Liver (tissue), 9 donors: Measurements from ENCODE around the gene IL36G. TPM values are rescaled to one million over a fixed set of nuclear protein-coding genes. Genes with fewer than 3 reads are reported as not detected.

Experiments used
- DNase-seq: peaks from one replicate; pipeline ENCODE4 v3.0.0-alpha.2; 2017; ENCODE audit warnings: low spot score
- H3K27ac ChIP-seq, 2 donors: one replicate each; pipeline ENCODE4 v1.7.0; 2013; ENCODE audit warnings: inconsistent platforms in 2 of 2, low read length in 2 of 2, control low read depth in 1 of 2, low read depth in 1 of 2, mild to moderate bottlenecking in 1 of 2
- H3K27me3 ChIP-seq, 4 donors: one replicate each; pipeline versions ENCODE4 v1.6.1 to v1.7.0; 2013; ENCODE audit warnings: low read length in 3 of 4, inconsistent platforms in 1 of 4, mild to moderate bottlenecking in 1 of 4, moderate library complexity in 1 of 4; ENCODE audit not compliant: control insufficient read depth in 4 of 4, insufficient read depth in 4 of 4
- H3K36me3 ChIP-seq, 4 donors: one replicate each; pipeline versions ENCODE4 v1.6.1 to v1.7.0; 2013; ENCODE audit warnings: low read length in 3 of 4, mild to moderate bottlenecking in 3 of 4, low read depth in 1 of 4, moderate library complexity in 1 of 4; ENCODE audit not compliant: control insufficient read depth in 4 of 4, insufficient read depth in 3 of 4
- H3K4me1 ChIP-seq, 4 donors: one replicate each; pipeline versions ENCODE4 v1.6.1 to v1.7.0; 2013; ENCODE audit warnings: low read length in 3 of 4, mild to moderate bottlenecking in 3 of 4, moderate library complexity in 1 of 4; ENCODE audit not compliant: control insufficient read depth in 4 of 4, insufficient read depth in 4 of 4
- H3K4me3 ChIP-seq, 3 donors: one replicate each; pipeline versions ENCODE4 v1.6.1 to v1.7.0; 2013; ENCODE audit warnings: low read length in 3 of 3, control low read depth in 1 of 3, low read depth in 1 of 3, mild to moderate bottlenecking in 1 of 3
- H3K9ac ChIP-seq, 2 donors: one replicate each; pipeline ENCODE4 v1.7.0; 2013; ENCODE audit warnings: low read length in 2 of 2, mild to moderate bottlenecking in 2 of 2, moderate library complexity in 2 of 2, control low read depth in 1 of 2, low read depth in 1 of 2
- H3K9me3 ChIP-seq, 4 donors: one replicate each; pipeline versions ENCODE4 v1.6.1 to v1.7.0; 2013; ENCODE audit warnings: low read length in 3 of 4; ENCODE audit not compliant: control insufficient read depth in 4 of 4
- EGR1 ChIP-seq, 2 donors: IDR thresholded peaks; 2 replicates each; pipeline ENCODE4 v1.6.1; 2016 to 2018; ENCODE audit warnings: antibody characterized with exemption in 2 of 2, low read depth in 2 of 2
- FOXA1 ChIP-seq: IDR thresholded peaks from 2 replicates; pipeline ENCODE4 v1.6.1; 2016; ENCODE audit warnings: antibody characterized with exemption
- FOXA2 ChIP-seq: IDR thresholded peaks from 2 replicates; pipeline ENCODE4 v1.6.1; 2016; ENCODE audit warnings: antibody characterized with exemption
- GABPA ChIP-seq, 2 donors: IDR thresholded peaks in 1 of 2; conservative IDR thresholded peaks in 1 of 2; 2 replicates each; pipeline ENCODE4 v1.6.1; 2016; ENCODE audit warnings: antibody characterized with exemption in 2 of 2, mild to moderate bottlenecking in 1 of 2, moderate library complexity in 1 of 2
- HNF4A ChIP-seq, 2 donors: conservative IDR thresholded peaks; 2 replicates each; pipeline ENCODE4 v1.6.1; 2016; ENCODE audit warnings: antibody characterized with exemption in 2 of 2, mild to moderate bottlenecking in 2 of 2
- HNF4G ChIP-seq: IDR thresholded peaks from 2 replicates; pipeline ENCODE4 v1.6.1; 2016; ENCODE audit warnings: antibody characterized with exemption
- JUND ChIP-seq, 2 donors: IDR thresholded peaks; 2 replicates each; pipeline ENCODE4 v1.6.1; 2016; ENCODE audit warnings: antibody characterized with exemption in 2 of 2
- NR2F2 ChIP-seq: IDR thresholded peaks from 2 replicates; pipeline ENCODE4 v1.6.1; 2016; ENCODE audit warnings: antibody characterized with exemption
- RAD21 ChIP-seq, 2 donors: IDR thresholded peaks; 2 replicates each; pipeline ENCODE4 v1.6.1; 2016; ENCODE audit warnings: antibody characterized with exemption in 2 of 2, mild to moderate bottlenecking in 2 of 2
- RXRA ChIP-seq, 2 donors: IDR thresholded peaks; 2 replicates each; pipeline ENCODE4 v1.6.1; 2017 to 2018; ENCODE audit warnings: antibody characterized with exemption in 2 of 2, mild to moderate bottlenecking in 1 of 2
- SP1 ChIP-seq: IDR thresholded peaks from 2 replicates; pipeline ENCODE4 v1.6.1; 2018; ENCODE audit warnings: antibody characterized with exemption, mild to moderate bottlenecking
- TAF1 ChIP-seq: conservative IDR thresholded peaks from 2 replicates; pipeline ENCODE4 v1.6.1; 2016; ENCODE audit warnings: antibody characterized with exemption, mild to moderate bottlenecking
- YY1 ChIP-seq: IDR thresholded peaks from 2 replicates; pipeline ENCODE4 v1.6.1; 2016; ENCODE audit warnings: antibody characterized with exemption, mild to moderate bottlenecking
- WGBS: extraction: QIAGEN DNeasy Blood & Tissue Kit; methylation state at CpG from one replicate; pipeline ENCODE4 v1.1.7; 2013; 5-methylcytosine and 5-hydroxymethylcytosine counted together
- polyA plus RNA-seq, 2 donors: library from polyadenylated mRNA; stranded (reverse) in 1 of 2; unstranded in 1 of 2; fragments of 200-250 nt in 1 of 2; fragments of >200 nt in 1 of 2; fragmentation: Nextera tagmentation in 1 of 2; extraction: Ambion mirVana in 1 of 2; gene quantifications; one replicate each; pipeline versions ENCODE4 v1.2.1 to v1.2.3, GENCODE V29; 2013 to 2015
- total RNA-seq, 2 donors: library from RNA; depleted of rRNA; stranded (reverse); fragments of >200 nt; gene quantifications; one replicate each; pipeline ENCODE4 v1.2.3, GENCODE V29; 2014
- TF ChIP-seq, protein P1 (sequence below): IDR thresholded peaks from 2 replicates; pipeline ENCODE4 v1.6.1; 2016; ENCODE audit warnings: antibody characterized with exemption
- TF ChIP-seq, protein P2 (sequence below): IDR thresholded peaks from 2 replicates; pipeline ENCODE4 v1.6.1; 2016; ENCODE audit warnings: antibody characterized with exemption
- TF ChIP-seq, protein P3 (sequence below): IDR thresholded peaks from 2 replicates; pipeline ENCODE4 v1.6.1; 2016; ENCODE audit warnings: antibody characterized with exemption
- TF ChIP-seq, protein P4 (sequence below): fragments of 150-350 bp; IDR thresholded peaks from 2 replicates; pipeline ENCODE4 v1.5.1; 2017; ENCODE audit warnings: improper control_type of control experiment, low read depth, low read length; ENCODE audit not compliant: missing input control
- TF ChIP-seq, protein P5 (sequence below): IDR thresholded peaks from 2 replicates; pipeline ENCODE4 v1.6.1; 2016; ENCODE audit warnings: antibody characterized with exemption, mild to moderate bottlenecking
- donor health status: healthy.
- donor health status: healthy.
- donor health status: healthy.
- donor health status: healthy.
- donor health status: healthy.

IL36G gene
- total and polyA plus RNA-seq, 4 donors, result not detected

DNA sequence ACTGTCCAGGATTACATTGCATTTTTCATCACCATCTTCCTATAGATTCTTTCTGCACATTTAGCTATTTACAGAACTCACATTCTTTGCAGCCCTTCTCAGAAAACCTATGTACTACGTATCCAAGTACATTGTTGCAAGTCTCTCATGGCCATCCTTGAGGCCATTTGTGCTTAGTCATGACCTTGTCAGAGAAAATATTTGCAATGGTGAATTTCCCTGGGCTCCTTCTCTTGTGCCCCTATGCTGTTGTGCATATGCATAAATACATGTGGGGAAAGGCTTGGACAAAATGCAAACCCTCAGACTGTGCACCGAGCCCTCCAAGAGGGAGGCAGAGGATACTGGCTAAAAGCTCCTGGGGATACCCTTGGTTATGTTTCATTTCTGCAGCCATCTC lies 47.0 kb downstream of the IL36G start:
- Histone ChIP-seq H3K27ac (no peak overlapping the region), H3K4me1 (no peaks in the 10 kb centered on the region), H3K9ac (no peak overlapping the region), H3K9me3 (no peaks in the 10 kb centered on the region), H3K4me3 (no peak overlapping the region), H3K36me3 (no peaks in the 10 kb centered on the region), H3K27me3 (peaks cover 0 to 2% (median 0%) of the 10 kb centered on the region in 4 donors)
- TF ChIP-seq HNF4A (conservative IDR thresholded peaks at IDR 0.05) (no peak), HNF4G (no peak), FOXA2 (no peak), EGR1 (IDR thresholded peaks at IDR 0.05; ENCODE audit: low read depth in 2 of 2) (no peak), YY1 (no peak), RXRA (IDR thresholded peaks at IDR 0.05) (no peak), RAD21 (IDR thresholded peaks at IDR 0.05) (no peak), FOXA1 (no peak), NR2F2 (no peak), GABPA (IDR thresholded peaks at IDR 0.05 in 1 of 2, conservative IDR thresholded peaks at IDR 0.05 in 1 of 2) (no peak)
- TF ChIP-seq, protein P1, sequence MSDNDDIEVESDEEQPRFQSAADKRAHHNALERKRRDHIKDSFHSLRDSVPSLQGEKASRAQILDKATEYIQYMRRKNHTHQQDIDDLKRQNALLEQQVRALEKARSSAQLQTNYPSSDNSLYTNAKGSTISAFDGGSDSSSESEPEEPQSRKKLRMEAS, result no peak
- TF ChIP-seq, protein P2, sequence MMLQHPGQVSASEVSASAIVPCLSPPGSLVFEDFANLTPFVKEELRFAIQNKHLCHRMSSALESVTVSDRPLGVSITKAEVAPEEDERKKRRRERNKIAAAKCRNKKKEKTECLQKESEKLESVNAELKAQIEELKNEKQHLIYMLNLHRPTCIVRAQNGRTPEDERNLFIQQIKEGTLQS, result no peak
- TF ChIP-seq, protein P3, sequence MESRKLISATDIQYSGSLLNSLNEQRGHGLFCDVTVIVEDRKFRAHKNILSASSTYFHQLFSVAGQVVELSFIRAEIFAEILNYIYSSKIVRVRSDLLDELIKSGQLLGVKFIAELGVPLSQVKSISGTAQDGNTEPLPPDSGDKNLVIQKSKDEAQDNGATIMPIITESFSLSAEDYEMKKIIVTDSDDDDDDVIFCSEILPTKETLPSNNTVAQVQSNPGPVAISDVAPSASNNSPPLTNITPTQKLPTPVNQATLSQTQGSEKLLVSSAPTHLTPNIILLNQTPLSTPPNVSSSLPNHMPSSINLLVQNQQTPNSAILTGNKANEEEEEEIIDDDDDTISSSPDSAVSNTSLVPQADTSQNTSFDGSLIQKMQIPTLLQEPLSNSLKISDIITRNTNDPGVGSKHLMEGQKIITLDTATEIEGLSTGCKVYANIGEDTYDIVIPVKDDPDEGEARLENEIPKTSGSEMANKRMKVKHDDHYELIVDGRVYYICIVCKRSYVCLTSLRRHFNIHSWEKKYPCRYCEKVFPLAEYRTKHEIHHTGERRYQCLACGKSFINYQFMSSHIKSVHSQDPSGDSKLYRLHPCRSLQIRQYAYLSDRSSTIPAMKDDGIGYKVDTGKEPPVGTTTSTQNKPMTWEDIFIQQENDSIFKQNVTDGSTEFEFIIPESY, result no peak
- TF ChIP-seq, protein P4, sequence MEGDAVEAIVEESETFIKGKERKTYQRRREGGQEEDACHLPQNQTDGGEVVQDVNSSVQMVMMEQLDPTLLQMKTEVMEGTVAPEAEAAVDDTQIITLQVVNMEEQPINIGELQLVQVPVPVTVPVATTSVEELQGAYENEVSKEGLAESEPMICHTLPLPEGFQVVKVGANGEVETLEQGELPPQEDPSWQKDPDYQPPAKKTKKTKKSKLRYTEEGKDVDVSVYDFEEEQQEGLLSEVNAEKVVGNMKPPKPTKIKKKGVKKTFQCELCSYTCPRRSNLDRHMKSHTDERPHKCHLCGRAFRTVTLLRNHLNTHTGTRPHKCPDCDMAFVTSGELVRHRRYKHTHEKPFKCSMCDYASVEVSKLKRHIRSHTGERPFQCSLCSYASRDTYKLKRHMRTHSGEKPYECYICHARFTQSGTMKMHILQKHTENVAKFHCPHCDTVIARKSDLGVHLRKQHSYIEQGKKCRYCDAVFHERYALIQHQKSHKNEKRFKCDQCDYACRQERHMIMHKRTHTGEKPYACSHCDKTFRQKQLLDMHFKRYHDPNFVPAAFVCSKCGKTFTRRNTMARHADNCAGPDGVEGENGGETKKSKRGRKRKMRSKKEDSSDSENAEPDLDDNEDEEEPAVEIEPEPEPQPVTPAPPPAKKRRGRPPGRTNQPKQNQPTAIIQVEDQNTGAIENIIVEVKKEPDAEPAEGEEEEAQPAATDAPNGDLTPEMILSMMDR, result no peak
- no peak for DNase-seq
- 93% methylated on average over 2 of the region's 2 CpGs for WGBS

DNA sequence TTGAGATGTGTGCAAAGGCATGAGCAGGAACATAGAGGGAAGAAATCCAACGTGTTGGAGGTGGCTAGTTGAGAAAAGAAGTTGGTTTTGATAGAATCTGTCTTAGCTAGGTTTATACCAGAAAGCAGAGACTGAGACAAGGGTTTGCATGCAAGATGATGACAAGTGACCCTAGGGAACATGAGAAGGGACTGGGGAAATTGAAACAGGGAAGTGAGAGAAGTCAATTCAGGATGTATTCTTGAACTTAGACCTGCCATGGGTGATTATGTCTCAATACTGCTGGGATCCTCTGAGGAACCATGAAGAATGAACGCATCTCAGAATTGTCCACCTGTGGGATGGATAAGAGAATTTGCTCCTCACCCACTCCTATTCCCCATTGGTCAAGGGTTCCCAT lies 47.9 kb downstream of the IL36G start:
- TF ChIP-seq TAF1 (no peak), GABPA (IDR thresholded peaks at IDR 0.05 in 1 of 2, conservative IDR thresholded peaks at IDR 0.05 in 1 of 2) (no peak), FOXA1 (no peak), SP1 (no peak), NR2F2 (no peak), HNF4A (conservative IDR thresholded peaks at IDR 0.05) (no peak), EGR1 (IDR thresholded peaks at IDR 0.05; ENCODE audit: low read depth in 2 of 2) (no peak), JUND (IDR thresholded peaks at IDR 0.05) (no peak), HNF4G (no peak), YY1 (no peak), FOXA2 (no peak), RAD21 (IDR thresholded peaks at IDR 0.05) (no peak), RXRA (IDR thresholded peaks at IDR 0.05) (no peak)
- TF ChIP-seq, protein P4, result no peak
- TF ChIP-seq, protein P3, result no peak
- TF ChIP-seq, protein P2, result no peak
- TF ChIP-seq, protein P5, sequence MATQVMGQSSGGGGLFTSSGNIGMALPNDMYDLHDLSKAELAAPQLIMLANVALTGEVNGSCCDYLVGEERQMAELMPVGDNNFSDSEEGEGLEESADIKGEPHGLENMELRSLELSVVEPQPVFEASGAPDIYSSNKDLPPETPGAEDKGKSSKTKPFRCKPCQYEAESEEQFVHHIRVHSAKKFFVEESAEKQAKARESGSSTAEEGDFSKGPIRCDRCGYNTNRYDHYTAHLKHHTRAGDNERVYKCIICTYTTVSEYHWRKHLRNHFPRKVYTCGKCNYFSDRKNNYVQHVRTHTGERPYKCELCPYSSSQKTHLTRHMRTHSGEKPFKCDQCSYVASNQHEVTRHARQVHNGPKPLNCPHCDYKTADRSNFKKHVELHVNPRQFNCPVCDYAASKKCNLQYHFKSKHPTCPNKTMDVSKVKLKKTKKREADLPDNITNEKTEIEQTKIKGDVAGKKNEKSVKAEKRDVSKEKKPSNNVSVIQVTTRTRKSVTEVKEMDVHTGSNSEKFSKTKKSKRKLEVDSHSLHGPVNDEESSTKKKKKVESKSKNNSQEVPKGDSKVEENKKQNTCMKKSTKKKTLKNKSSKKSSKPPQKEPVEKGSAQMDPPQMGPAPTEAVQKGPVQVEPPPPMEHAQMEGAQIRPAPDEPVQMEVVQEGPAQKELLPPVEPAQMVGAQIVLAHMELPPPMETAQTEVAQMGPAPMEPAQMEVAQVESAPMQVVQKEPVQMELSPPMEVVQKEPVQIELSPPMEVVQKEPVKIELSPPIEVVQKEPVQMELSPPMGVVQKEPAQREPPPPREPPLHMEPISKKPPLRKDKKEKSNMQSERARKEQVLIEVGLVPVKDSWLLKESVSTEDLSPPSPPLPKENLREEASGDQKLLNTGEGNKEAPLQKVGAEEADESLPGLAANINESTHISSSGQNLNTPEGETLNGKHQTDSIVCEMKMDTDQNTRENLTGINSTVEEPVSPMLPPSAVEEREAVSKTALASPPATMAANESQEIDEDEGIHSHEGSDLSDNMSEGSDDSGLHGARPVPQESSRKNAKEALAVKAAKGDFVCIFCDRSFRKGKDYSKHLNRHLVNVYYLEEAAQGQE, result no peak
- TF ChIP-seq, protein P1, result no peak
- Histone ChIP-seq H3K27me3 (peaks cover 0 to 2% (median 0%) of the 10 kb centered on the region in 4 donors), H3K9ac (no peak overlapping the region), H3K9me3 (no peaks in the 10 kb centered on the region), H3K27ac (no peak overlapping the region), H3K4me3 (no peak overlapping the region), H3K4me1 (no peaks in the 10 kb centered on the region), H3K36me3 (no peaks in the 10 kb centered on the region)
- 62% methylated on average over 2 of the region's 2 CpGs for WGBS
- no peak for DNase-seq
